Vagina (tissue), 2 donors: ENCODE measurements around the gene CYBC1. TPM values are rescaled to one million over a fixed set of nuclear protein-coding genes. Genes with fewer than 3 reads are reported as not detected.

Experiments used
- DNase-seq, 2 donors: peaks; one replicate each; pipeline ENCODE4 v3.0.0-alpha.2; 2017; ENCODE audit errors: extremely low spot score in 2 of 2
- H3K27ac ChIP-seq: fragments of 200-600 bp; sonication (generic); one replicate; pipeline ENCODE4 v1.5.1; 2019
- H3K27me3 ChIP-seq: fragments of 200-600 bp; sonication (generic); one replicate; pipeline ENCODE4 v1.5.1; 2019
- H3K36me3 ChIP-seq, 2 donors: fragments of 200-600 bp; sonication (generic); one replicate each; pipeline ENCODE4 v1.5.1; 2017 to 2019
- H3K4me1 ChIP-seq: fragments of 200-600 bp; sonication (generic); one replicate; pipeline ENCODE4 v1.5.1; 2019
- H3K4me3 ChIP-seq, 2 donors: fragments of 200-600 bp; sonication (generic); 1 replicate in 1 of 2; 2 replicates in 1 of 2; pipeline ENCODE4 v1.5.1; 2016 to 2019
- H3K9me3 ChIP-seq: fragments of 200-600 bp; sonication (generic); one replicate; pipeline ENCODE4 v1.5.1; 2019
- POLR2A ChIP-seq, 2 donors: fragments of 450-650 bp; IDR thresholded peaks; one replicate each; pipeline ENCODE4 v1.6.1; 2017; ENCODE audit warnings: antibody characterized with exemption in 2 of 2, mild to moderate bottlenecking in 2 of 2, moderate library complexity in 2 of 2
- POLR2AphosphoS5 ChIP-seq, 2 donors: sonication (generic); formaldehyde crosslinking; IDR thresholded peaks; one replicate each; pipeline ENCODE4 v1.9.0; 2017; ENCODE audit warnings: antibody characterized with exemption in 2 of 2, mild to moderate bottlenecking in 2 of 2, low read depth in 1 of 2; ENCODE audit not compliant: insufficient read depth in 1 of 2
- intact Hi-C: fragments of 100-400 bp; cut with DNase I; formaldehyde crosslinking; loops from one replicate; pipeline ENCODE4 v1.15.1; 2023
- total RNA-seq: library from RNA; depleted of rRNA; stranded (reverse); fragments of >200 nt; gene quantifications from one replicate; pipeline ENCODE4 v1.2.3, GENCODE V29; 2016
- TF ChIP-seq, protein P1 (sequence below), 3 experiments: fragments of 450-650 bp in 2 of 3; fragments of 200-600 bp in 1 of 3; sonication (generic) in 1 of 3; IDR thresholded peaks; one replicate each; pipeline ENCODE4 v1.5.1; 2017 to 2019; ENCODE audit warnings: antibody characterized with exemption in 3 of 3, mild to moderate bottlenecking in 2 of 3, moderate library complexity in 2 of 3

CYBC1 gene
- total RNA-seq, 1 donor from 2014 or later, result 51.6 TPM

DNA sequence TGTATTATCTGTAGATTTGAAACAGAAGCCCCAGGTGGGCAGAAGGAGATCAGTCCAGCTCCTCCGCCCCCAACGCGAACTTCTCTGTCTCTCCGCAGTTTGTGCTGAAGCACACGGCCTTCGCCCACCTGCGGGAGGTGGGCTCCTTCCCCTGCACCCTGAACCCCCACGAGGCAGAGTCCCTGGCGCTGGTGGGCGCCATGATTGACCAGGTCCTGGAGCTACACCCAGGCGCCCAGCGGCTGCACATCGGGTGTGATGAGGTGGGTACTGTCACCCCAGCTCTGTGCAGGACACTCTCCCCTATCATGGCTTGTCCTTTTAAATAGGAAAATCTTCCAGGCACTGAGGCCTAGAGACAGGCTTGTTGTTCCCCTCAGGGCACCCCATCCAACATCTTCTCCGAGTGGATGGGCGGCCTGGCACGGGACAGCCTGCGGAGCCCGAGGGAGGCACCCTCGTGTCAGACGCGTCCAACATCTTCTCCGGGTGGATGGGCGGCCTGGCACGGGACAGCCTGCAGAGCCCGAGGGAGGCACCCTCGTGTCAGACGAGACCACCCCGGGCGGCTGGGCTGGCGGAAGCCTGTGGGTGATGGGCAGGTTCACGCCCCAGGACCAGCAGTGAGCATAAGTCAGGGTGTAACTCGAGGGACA, 16.9 kb downstream of the CYBC1 start:
- H3K36me3 ChIP-seq, result peaks cover 0 to 34% of the 10 kb centered on the region in 2 donors
- no peak for DNase-seq
- no peaks in the 10 kb centered on the region for H3K9me3 ChIP-seq
- no peaks in the 10 kb centered on the region for H3K27me3 ChIP-seq
- no peak overlapping the region for H3K4me3 ChIP-seq
- no peak for TF ChIP-seq POLR2AphosphoS5 (IDR thresholded peaks at IDR 0.05; ENCODE audit: insufficient read depth in 1 of 2, low read depth in 1 of 2)
- TF ChIP-seq, protein P1, sequence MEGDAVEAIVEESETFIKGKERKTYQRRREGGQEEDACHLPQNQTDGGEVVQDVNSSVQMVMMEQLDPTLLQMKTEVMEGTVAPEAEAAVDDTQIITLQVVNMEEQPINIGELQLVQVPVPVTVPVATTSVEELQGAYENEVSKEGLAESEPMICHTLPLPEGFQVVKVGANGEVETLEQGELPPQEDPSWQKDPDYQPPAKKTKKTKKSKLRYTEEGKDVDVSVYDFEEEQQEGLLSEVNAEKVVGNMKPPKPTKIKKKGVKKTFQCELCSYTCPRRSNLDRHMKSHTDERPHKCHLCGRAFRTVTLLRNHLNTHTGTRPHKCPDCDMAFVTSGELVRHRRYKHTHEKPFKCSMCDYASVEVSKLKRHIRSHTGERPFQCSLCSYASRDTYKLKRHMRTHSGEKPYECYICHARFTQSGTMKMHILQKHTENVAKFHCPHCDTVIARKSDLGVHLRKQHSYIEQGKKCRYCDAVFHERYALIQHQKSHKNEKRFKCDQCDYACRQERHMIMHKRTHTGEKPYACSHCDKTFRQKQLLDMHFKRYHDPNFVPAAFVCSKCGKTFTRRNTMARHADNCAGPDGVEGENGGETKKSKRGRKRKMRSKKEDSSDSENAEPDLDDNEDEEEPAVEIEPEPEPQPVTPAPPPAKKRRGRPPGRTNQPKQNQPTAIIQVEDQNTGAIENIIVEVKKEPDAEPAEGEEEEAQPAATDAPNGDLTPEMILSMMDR (IDR thresholded peaks at IDR 0.05), result no peak
- no peak for TF ChIP-seq POLR2A (IDR thresholded peaks at IDR 0.05)
- H3K4me1 ChIP-seq, result no peaks in the 10 kb centered on the region
- intact Hi-C loops, result no loop called here
- no peak overlapping the region for H3K27ac ChIP-seq

DNA sequence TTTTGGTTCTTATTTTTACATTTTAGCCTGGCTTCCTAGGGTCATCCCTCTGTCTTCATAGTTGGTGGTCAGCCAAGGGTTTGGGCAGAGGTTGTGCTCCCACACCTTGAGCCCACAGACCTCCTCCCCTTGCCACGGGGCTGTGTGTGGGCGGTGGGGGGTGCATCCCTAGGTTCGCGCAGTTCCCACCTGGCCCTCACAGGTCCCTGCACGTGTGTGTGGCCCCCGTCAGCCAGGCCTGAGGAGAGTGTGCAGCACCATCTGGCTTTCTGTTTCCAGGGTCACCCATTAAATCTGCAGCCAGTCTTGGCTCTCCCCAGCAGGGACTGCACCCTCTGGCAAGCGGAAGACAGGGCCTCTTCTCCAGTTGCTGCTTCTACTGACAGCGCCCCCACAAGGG, 18.5 kb downstream of the CYBC1 start:
- no peak for DNase-seq
- peaks cover 0 to 25% of the 10 kb centered on the region in 2 donors for H3K36me3 ChIP-seq
- no peaks in the 10 kb centered on the region for H3K27me3 ChIP-seq
- H3K4me3 ChIP-seq, result no peak overlapping the region
- H3K27ac ChIP-seq, result no peak overlapping the region
- TF ChIP-seq, protein P1 (IDR thresholded peaks at IDR 0.05), result no peak
- TF ChIP-seq POLR2AphosphoS5 (IDR thresholded peaks at IDR 0.05; ENCODE audit: insufficient read depth in 1 of 2, low read depth in 1 of 2), result no peak
- no peak for TF ChIP-seq POLR2A (IDR thresholded peaks at IDR 0.05)
- intact Hi-C loops, result no loop called here
- no peaks in the 10 kb centered on the region for H3K9me3 ChIP-seq
- H3K4me1 ChIP-seq, result no peaks in the 10 kb centered on the region

DNA sequence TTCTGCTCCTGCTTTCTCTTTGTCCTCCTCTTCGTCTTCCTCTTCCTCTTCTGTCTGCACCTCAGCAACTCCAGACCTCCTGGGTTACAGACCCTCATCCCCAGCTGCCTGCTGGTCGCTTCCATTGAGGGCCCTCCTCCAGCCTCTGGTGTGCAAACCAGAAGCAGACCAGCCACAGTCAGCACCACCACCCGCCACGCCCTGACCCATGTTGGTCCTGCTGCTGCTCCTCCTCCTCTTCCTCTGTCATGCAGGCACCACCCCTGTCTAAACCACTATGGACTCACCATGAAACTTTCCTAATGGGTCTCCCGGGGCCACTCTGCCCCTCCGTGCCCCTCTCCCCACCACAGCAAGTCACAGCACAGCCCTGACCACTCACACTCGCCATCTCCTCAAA, 20.7 kb downstream of the CYBC1 start:
- DNase-seq, result no peak
- intact Hi-C loops, result no loop called here
- Histone ChIP-seq H3K27ac (no peak overlapping the region), H3K9me3 (no peaks in the 10 kb centered on the region), H3K36me3 (peaks cover 0 to 16% of the 10 kb centered on the region in 2 donors), H3K4me1 (no peaks in the 10 kb centered on the region), H3K27me3 (no peaks in the 10 kb centered on the region), H3K4me3 (no peak overlapping the region)
- TF ChIP-seq POLR2A (IDR thresholded peaks at IDR 0.05) (no peak), POLR2AphosphoS5 (IDR thresholded peaks at IDR 0.05; ENCODE audit: insufficient read depth in 1 of 2, low read depth in 1 of 2) (no peak)
- TF ChIP-seq, protein P1 (IDR thresholded peaks at IDR 0.05), result no peak

DNA sequence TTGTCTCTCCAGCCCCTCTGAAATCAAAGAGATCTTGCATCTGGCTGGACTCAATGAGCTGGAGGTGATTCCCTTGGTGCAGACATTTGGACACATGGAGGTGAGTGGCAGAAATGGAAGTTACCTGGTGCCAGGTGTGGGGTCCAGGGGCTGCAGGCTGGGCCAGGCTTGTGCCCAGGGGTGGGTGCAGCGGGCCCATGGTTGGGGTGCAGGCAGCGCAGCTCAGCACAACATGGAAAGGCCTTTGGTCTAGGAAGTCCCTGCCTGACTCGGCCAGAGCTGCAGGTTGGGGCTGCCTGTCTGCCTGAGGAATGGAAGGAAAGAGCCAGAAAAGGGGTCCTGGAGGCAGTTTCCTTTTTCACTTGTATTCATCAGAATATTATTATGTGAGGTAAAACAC, 22.0 kb downstream of the CYBC1 start:
- Histone ChIP-seq H3K27ac (no peak overlapping the region), H3K4me3 (no peak overlapping the region), H3K36me3 (peaks cover 0 to 16% of the 10 kb centered on the region in 2 donors), H3K9me3 (no peaks in the 10 kb centered on the region), H3K27me3 (no peaks in the 10 kb centered on the region), H3K4me1 (no peaks in the 10 kb centered on the region)
- intact Hi-C loops, result no loop called here
- TF ChIP-seq POLR2AphosphoS5 (IDR thresholded peaks at IDR 0.05; ENCODE audit: insufficient read depth in 1 of 2, low read depth in 1 of 2) (no peak), POLR2A (IDR thresholded peaks at IDR 0.05) (no peak)
- TF ChIP-seq, protein P1 (IDR thresholded peaks at IDR 0.05), result no peak
- no peak for DNase-seq

DNA sequence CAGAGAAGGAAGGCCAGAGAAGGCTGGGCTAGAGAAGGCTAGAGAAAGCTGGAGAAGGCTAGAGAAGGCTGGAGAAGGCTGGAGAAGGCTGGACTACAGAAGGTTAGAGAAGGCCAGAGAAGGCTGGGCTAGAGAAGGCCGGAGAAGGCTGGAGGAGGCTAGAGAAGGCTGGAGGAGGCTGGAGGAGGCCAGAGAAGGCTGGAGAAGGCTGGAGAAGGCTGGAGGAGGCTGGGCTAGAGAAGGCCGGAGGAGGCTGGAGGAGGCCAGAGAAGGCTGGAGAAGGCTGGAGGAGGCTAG, 25.7 kb downstream of the CYBC1 start:
- DNase-seq, result no peak
- Histone ChIP-seq H3K27ac (no peak overlapping the region), H3K4me3 (no peak overlapping the region), H3K9me3 (no peaks in the 10 kb centered on the region), H3K27me3 (no peaks in the 10 kb centered on the region), H3K36me3 (peaks cover 0 to 14% of the 10 kb centered on the region in 2 donors), H3K4me1 (peaks cover 1% of the 10 kb centered on the region)
- TF ChIP-seq, protein P1 (IDR thresholded peaks at IDR 0.05), result no peak
- TF ChIP-seq POLR2A (IDR thresholded peaks at IDR 0.05) (no peak), POLR2AphosphoS5 (IDR thresholded peaks at IDR 0.05; ENCODE audit: insufficient read depth in 1 of 2, low read depth in 1 of 2) (no peak)
- intact Hi-C loops, result no loop called here
